ENCODE results near the gene MIA2.
"Not testable (repeated sequence)": the region's sequence is repeated elsewhere in the genome, so short reads cannot be mapped to it uniquely, and the experiment has no call there.

The MIA2 gene

GRCh38 chr14:39276005-39276404 is 42.3 kb downstream of the MIA2 start:
- Histone ChIP-seq H3K36me3 (peaks cover 3% of the 10 kb centered on the region; the same call in 1 of the 2 replicates), H3K27me3 (no peaks in the 10 kb centered on the region), H3K4me1 (no peaks in the 10 kb centered on the region), H3K9me3 (no peaks in the 10 kb centered on the region), H3K4me3 (ENCODE audit: low read depth, low read length) (no peak overlapping the region)
- TF ChIP-seq CTCF (IDR thresholded peaks at IDR 0.05; ENCODE audit: low read depth, low read length): no peak
- DNase-seq: no peak

GRCh38 chr14:39276579-39277114 is 42.9 kb downstream of the MIA2 start:
- Histone ChIP-seq H3K9me3 (no peaks in the 10 kb centered on the region), H3K4me3 (ENCODE audit: low read depth, low read length) (no peak overlapping the region), H3K36me3 (peaks cover 3% of the 10 kb centered on the region; the same call in 1 of the 2 replicates), H3K4me1 (no peaks in the 10 kb centered on the region), H3K27me3 (no peaks in the 10 kb centered on the region)
- no peak for TF ChIP-seq CTCF (IDR thresholded peaks at IDR 0.05; ENCODE audit: low read depth, low read length)
- no peak for DNase-seq

- Histone ChIP-seq H3K27me3 (no peaks in the 10 kb centered on the region), H3K4me1 (no peaks in the 10 kb centered on the region), H3K4me3 (ENCODE audit: low read depth, low read length) (no peak overlapping the region), H3K9me3 (no peaks in the 10 kb centered on the region), H3K36me3 (peaks cover 4% of the 10 kb centered on the region)
- no peak for DNase-seq
- no peak for TF ChIP-seq CTCF (IDR thresholded peaks at IDR 0.05; ENCODE audit: low read depth, low read length)
These were observed 45.8 kb downstream of the MIA2 start for GRCh38 chr14:39279515-39279914.

- not testable (repeated sequence) for H3K27me3 ChIP-seq; H3K36me3 ChIP-seq; H3K9me3 ChIP-seq; H3K4me3 ChIP-seq (ENCODE audit: low read depth, low read length); DNase-seq; H3K4me1 ChIP-seq
These were observed 47.0 kb downstream of the MIA2 start for GRCh38 chr14:39280678-39281077.

GRCh38 chr14:39289523-39289922 is 55.8 kb downstream of the MIA2 start:
- Histone ChIP-seq H3K36me3 (peaks cover 6% of the 10 kb centered on the region), H3K4me3 (ENCODE audit: low read depth, low read length) (no peak overlapping the region), H3K4me1 (no peaks in the 10 kb centered on the region), H3K27me3 (no peaks in the 10 kb centered on the region), H3K9me3 (no peaks in the 10 kb centered on the region)
- TF ChIP-seq CTCF (IDR thresholded peaks at IDR 0.05; ENCODE audit: low read depth, low read length): no peak
- no peak for DNase-seq

GRCh38 chr14:39291701-39292100 is 58.0 kb downstream of the MIA2 start:
- Histone ChIP-seq H3K4me3 (ENCODE audit: low read depth, low read length) (no peak overlapping the region), H3K4me1 (no peaks in the 10 kb centered on the region), H3K36me3 (peaks cover 16% of the 10 kb centered on the region), H3K27me3 (no peaks in the 10 kb centered on the region), H3K9me3 (no peaks in the 10 kb centered on the region)
- DNase-seq: no peak
- no peak for TF ChIP-seq CTCF (IDR thresholded peaks at IDR 0.05; ENCODE audit: low read depth, low read length)

- no peak for DNase-seq
- Histone ChIP-seq H3K4me3 (ENCODE audit: low read depth, low read length) (no peak overlapping the region), H3K9me3 (no peaks in the 10 kb centered on the region), H3K36me3 (peaks cover 19% of the 10 kb centered on the region), H3K27me3 (no peaks in the 10 kb centered on the region), H3K4me1 (no peaks in the 10 kb centered on the region)
- TF ChIP-seq CTCF (IDR thresholded peaks at IDR 0.05; ENCODE audit: low read depth, low read length): no peak
These were observed 59.9 kb downstream of the MIA2 start for GRCh38 chr14:39293629-39294028.

GRCh38 chr14:39300389-39300788 is 66.7 kb downstream of the MIA2 start:
- H3K27me3 ChIP-seq; H3K9me3 ChIP-seq; DNase-seq; H3K4me3 ChIP-seq (ENCODE audit: low read depth, low read length); H3K4me1 ChIP-seq: not testable (repeated sequence)
- peaks cover 19% of the 10 kb centered on the region for H3K36me3 ChIP-seq

Data from BE2C (cell line).